HL-60/S4 (cell line): ENCODE results near the gene DES.

ENCODE experiments used
- in situ Hi-C: fragments of 300-500 bp; cut with MboI; formaldehyde crosslinking; loops from 2 replicates; pipeline ENCODE4 v1.14.3; 2022; ENCODE audit warnings: low sequenced_read_pairs

The DES gene

DNA sequence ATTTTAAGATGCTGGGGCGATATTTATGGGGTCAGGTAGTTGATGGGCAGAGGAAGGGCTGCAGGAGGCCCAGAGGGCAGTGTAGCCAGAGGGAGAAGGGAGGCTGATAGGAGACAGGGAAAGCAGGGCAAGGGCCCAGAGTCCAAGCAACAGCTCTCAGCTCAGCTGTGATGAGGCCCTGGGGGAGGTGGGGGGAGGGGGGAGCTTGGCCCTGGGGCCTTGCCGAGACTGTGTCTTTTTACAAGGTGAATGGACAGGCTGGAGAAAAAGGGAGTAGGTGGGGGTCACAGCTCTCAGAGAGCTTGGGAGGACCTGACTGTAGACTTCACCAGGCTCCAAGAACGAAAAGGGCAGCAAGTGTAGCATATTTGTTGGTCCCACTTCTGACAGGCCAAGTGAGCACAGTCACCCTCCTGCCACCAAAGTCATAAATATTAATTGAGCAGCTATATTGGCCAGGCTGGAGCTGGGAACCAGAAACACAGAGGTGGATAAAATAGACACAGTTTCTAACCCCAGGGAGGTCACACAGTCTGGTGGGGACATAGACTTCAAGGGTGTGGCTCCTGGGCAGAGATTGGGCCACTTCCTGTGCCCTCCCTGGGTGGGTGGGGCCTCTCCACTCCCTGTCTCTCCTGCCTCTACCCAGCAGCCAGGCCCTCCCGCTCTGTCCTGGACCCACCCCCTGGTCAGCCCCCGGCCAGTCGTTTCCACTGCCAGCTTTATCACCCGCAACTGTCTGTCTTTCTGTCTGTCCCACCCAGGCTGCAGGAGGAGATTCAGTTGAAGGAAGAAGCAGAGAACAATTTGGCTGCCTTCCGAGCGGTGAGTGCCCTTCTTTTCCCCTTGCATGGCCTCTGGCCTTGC is 1.4 kb downstream of the DES start:
- in situ Hi-C loops: no loop called here

DNA sequence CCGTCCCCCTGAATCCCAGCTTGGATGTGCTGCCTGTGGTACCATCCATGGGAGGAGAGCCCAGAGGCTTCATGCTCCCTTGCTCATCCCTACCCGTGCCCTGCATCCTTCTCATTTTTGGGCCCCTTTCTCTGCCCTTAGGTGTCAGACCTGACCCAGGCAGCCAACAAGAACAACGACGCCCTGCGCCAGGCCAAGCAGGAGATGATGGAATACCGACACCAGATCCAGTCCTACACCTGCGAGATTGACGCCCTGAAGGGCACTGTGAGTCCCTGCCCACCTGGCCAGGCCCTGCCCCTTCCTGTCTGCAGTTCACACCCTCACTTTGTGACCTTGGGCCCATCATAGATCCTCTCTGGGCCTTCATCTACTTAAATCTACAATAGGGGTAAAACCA is 2.5 kb downstream of the DES start:
- in situ Hi-C loops: no loop called here

DNA sequence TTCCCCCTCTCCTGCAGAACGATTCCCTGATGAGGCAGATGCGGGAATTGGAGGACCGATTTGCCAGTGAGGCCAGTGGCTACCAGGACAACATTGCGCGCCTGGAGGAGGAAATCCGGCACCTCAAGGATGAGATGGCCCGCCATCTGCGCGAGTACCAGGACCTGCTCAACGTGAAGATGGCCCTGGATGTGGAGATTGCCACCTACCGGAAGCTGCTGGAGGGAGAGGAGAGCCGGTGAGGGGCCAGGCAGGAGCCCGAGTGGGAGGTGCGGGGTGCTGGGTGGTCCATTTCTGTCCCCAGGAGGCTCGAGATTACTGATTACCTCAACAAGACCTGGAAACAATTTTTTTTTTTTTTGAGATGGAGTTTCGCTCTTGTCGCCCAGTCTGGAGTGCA is 3.1 kb downstream of the DES start:
- in situ Hi-C loops: no loop called here

DNA sequence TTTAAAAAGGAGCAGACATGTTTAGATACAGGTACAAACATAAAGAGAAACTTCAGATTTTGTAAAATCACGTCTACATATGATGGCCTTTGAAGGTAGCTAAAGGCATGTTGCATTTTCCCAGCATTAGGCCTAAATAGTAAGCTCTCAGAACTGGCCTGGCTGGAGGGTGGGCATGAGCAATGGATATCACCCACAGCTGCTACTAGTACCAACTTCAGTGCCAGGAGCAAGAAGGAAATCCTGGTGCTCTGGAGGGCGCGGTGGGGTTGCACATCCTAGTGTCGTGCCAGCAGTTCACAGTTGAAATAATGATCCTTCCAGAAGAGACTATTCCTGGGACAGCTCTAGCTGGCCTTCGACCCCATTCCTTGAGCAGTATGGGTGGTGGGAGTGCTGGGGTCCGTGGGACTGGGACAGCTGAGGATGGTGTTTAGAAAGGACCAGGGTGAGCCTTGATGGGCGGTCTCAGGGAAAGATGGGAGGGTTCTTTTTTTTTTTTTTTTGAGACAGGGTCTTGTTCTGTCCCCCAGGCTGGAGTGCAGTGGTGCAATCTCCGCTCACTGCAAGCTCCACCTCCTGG is 4.9 kb downstream of the DES start:
- in situ Hi-C loops: no loop called here

DNA sequence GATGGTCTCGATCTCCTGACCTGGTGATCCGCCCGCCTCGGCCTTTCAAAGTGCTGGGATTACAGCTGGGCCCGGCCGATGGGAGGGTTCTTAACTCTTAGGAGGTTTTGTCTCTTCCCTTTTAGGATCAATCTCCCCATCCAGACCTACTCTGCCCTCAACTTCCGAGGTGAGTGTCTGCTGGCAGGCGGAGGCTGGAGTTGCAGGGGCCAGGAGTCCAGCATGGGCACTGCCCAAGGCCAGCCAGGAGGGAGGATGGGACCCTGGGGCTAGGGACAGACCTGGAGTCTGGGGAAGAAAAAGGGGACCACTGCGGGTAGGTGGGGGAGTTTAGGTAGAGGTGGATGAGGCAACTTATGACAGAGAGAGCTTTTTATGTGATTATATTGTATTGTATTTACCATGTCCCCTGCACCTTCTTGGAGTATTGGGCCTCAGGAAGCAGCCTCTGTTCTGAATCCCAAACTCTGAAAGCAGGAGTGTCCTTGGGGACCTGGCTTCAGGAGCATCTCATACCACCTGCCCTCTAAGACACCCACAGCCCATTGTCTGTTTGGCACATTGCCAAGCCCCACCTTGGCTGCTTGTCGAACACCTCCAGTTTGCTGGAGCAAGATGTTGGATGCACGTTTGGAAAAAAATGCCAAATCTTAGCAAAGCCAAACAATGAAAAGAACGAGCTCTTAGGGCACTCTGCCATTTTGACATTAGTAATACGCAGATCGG is 5.6 kb downstream of the DES start:
- in situ Hi-C loops: no loop called here

DNA sequence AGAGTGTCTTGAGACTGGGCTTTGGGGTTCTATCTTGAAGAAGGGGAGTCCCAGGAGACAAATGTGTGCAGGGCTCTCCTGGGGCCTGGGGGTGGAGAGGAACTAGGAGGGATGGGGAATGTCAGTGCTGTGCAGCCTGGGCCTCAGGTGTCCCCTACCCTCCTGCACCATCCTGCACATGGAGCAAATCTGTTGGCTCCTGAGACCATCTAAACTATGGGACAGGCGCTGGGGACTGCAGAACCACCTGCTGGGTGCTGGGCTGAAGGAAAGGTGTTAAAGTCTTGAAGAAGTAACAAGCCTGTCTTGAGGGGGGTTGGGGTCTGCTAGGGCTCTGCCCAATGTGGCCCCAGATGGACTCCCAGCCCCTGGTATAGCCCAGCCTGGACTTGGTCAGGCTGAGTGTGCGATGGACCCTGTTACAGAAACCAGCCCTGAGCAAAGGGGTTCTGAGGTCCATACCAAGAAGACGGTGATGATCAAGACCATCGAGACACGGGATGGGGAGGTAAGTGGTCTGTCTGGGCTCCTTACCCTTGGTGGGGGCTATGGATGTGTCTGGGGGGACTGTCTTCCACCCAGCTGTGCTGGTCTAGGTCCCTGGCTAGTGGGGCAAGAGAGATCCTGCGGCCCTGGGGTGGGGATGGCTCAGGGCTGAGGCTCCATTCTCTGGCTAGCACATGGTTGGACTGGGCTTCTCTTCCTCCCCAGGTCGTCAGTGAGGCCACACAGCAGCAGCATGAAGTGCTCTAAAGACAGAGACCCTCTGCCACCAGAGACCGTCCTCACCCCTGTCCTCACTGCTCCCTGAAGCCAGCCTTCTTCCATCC is 7.3 kb downstream of the DES start:
- in situ Hi-C loops: no loop called here

DNA sequence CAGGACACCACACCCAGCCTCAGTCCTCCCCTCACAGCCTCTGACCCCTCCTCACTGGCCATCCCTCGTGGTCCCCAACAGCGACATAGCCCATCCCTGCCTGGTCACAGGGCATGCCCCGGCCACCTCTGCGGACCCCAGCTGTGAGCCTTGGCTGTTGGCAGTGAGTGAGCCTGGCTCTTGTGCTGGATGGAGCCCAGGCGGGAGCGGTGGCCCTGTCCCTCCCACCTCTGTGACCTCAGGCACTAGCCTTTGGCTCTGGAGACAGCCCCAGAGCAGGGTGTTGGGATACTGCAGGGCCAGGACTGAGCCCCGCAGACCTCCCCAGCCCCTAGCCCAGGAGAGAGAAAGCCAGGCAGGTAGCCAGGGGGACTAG is 7.9 kb downstream of the DES start:
- in situ Hi-C loops: no loop called here

DNA sequence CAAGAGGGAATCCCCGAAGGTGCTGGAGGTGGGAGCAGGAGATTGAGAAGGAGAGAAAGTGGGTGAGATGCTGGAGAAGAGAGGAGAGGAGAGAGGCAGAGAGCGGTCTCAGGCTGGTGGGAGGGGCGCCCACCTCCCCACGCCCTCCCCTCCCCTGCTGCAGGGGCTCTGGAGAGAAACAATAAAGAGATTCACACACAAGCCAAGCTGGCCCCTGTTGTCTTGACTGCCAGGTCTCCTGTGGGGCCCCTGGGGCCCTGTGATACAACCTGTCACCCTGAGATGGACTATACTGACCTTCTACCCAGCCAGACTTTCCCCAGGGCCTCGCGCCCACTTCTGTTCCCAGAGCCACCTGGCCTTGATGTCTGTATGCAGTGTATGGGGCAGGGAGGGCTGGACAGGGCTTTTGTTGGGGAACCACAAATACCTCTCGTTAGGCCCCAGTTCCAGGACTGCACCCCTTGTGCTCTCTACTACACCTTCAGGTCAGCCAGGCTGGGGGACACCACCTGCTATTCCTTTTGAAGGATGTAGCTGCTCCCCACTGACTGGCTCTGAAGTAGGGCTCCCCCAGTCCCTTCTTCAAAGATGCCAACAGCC is 8.5 kb downstream of the DES start:
- in situ Hi-C loops: no loop called here

DNA sequence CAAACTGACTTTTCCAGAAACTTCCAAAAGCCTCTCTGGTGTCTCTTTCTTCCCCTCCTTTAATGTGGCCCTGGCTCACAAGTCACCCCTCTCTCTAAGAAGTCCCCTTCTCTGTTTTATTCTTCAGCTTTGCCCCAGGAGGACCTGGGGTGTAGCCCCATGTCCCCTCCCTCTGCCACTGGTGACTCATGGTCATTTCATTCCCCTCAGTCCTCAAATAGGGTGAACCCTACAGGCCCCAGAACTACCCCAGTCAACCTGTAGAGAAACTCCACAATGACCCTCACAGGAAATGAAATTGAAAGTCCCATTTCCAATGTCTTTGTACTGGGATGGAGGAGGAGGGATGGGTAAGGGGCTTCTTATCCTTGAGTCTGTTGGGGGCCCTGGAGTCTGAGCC is 10.3 kb downstream of the DES start:
- in situ Hi-C loops: no loop called here

DNA sequence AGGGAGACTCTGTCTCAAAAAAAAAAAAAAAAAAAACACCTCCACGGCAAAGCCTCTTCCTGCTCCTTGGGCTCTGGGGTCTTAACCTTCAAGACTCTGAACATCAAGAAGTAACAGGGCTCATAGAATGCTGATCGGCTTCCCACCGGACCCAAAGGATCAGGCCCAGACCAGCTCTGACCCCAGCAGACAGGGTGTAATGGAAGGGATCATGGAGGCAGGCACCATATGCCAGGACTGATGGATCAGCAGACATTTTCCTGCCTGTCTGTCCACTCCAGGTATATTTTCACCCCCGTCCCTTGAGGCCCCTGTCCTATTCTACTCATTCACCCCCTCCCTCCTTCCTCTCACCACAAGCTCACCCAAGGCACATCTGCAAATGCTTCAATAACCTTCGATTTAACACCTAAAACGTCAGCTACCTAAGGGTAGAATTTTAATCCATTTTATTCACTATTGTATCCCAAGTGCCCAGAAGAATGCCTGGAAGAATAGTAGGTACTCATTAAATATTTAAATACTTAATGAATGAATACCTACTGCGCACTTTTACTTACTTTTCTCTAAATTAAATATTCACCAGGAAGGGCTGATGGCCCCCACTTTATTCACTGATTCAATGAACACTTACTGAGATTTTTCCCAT is 11.9 kb downstream of the DES start:
- in situ Hi-C loops: no loop called here

DNA sequence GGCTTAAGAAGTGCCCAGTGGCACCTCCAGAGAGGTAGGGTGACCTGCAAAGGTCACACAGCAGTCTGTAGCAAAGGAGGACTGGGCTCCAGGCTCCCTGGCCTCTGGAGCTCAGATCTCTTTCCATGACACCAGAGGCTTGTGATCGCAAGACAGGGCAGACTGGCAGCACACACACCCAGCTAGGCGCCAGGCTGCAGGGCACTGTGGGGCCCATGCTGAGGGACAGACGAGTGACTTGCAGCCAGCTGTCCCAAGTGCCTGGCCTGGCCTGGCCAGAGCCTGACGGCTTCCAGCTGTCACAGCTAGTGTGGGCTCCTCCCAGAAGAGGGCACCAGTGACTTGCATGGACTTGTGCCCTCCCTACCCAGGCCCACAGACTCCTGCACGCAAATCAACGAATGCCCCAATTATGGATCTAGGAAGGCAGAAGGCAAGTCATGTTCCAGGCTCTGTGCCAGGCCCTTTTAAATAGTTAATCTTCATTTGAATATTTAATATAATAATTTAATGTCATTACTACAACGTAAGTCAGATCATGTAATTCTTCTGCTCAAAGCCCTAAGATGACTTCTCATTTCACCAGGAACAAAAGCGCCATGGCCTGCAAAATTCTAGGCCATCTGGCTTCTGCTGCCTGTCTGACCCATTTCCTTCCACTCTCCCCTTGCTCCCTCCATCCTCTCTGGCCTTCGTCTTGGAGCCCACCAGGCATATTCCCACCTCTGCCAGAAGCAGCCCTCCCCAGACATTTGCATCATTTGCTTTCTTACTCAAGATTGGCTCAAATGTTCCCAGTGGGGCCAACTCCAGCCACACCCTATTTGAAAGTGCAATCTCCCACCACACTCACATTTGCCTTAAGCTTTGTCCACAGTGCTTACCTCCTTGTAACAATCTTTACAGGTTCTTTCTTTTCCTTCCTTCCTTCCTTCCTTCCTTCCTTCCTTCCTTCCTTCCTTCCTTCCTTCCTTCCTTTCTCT is 12.7 kb downstream of the DES start:
- in situ Hi-C loops: no loop called here

DNA sequence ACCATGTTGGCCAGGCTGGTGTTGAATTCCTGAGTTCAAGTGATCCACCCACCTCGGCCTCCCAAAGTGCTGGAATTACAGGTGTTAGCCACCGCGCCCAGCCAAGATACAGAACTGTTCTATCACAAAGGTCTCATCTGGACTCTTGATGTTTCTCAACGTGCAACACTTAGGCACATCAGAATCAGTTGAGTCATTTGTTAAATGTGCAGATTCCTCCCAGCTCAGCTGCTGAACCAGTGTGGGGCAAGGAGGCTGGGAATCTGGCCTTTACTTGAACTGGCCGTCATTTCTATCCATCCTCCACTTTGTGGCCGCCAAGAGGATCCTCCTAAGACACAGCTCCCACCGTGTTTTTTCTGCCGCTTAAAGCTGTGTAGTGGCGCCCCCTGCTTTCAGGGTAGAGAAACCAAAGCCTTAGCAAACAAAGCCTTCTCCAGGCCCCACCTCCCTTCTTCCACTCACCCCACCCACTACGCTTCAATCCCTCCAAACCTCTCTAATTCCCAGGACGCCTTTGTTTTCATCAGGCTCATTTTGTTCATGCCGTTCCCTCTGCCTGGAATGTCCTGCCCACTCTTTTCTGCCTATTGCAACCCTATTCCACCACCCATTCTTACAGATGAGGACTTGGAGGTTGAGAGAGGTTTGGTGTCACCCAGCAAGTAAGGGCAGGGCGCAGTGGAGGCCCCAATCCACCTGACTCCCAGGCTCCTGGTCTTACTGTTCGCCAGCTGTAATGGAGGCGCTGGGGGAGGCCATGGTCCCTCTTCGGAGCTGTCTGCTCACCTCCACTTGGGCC is 15.7 kb downstream of the DES start:
- in situ Hi-C loops: no loop called here

DNA sequence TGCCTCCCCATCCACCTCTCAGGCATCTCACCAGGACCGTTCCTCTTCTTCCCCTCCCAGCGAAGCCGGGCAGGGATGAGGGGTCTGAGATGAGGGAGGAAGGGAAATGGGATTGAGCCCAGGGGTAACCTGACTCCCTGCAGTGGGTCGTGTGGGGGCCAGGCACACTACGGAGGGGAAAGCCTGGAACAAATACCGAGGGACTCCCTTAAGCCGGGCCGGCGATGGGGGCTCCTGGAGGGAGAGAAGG is 16.2 kb downstream of the DES start:
- in situ Hi-C loops: no loop called here

DNA sequence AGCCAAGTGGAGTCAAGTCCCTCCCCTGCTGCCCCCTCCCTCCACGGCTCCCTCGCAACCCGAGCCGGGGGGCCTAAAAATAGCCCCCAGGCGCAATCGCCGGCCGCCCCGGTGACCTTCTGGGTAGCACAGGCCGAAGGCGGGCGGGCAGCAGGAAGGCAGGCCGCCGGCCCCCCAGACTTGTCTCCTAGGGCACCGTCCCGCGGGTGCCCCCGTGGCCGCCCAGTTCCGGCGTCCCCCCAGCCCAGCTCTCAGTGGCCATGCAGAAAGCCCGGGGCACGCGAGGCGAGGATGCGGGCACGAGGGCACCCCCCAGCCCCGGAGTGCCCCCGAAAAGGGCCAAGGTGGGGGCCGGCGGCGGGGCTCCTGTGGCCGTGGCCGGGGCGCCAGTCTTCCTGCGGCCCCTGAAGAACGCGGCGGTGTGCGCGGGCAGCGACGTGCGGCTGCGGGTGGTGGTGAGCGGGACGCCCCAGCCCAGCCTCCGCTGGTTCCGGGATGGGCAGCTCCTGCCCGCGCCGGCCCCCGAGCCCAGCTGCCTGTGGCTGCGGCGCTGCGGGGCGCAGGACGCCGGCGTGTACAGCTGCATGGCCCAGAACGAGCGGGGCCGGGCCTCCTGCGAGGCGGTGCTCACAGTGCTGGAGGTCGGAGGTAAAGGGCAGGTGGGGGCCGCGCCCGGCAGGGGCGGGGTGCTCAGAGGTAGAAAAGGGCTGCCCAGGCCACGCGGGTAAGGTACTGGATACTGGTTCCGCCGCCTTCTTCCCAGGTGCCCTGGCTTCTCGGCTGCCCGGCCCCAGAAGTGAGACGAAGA is 16.7 kb downstream of the DES start, which contains the start of gene SPEG:
Gene SPEG, plus strand, starts transcription at position 126 of the 808 bp plus-strand sequence. Its CDS starts 135 bp downstream, at position 261.
- in situ Hi-C loops: no loop called here

DNA sequence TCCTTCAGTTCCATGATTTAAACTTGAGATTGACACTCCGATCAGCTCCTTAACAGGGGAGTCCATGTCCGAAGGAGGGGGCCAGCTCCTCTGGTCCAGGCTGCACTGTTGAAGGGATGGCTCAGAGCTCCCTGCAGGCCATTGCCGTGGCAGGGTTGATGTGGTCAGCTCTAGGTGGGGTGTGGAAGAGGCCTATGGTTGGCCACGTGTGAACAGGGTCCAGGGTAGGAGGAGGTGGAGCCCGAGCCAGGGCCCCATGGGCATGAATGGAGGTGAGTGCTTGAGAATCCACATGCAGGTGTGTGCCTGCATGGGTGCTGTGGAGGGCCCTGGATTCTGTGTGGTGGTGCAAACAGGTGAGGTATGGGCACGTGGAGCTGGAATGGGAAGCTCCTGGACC is 17.5 kb downstream of the DES start:
- in situ Hi-C loops: no loop called here

DNA sequence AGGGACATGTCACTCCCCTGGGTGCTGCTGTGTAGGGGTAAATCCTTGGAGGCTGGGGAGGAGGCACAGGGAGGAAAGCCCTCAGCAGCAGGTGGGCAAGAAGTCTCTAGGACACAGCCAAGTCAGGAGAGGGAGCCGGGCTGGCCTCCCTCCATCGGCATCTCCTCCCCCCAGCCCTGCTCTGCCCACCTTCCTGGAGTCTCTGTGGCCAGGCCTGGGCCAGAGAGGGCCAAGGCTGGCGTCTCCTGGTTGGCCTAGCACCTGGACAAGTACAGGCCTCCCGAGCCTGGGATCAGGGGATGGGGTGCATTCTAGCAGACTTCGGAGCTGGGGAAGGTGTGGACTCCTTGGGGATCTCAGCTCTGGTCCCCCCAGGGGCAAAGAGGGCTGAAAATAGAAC is 18.3 kb downstream of the DES start:
- in situ Hi-C loops: no loop called here

DNA sequence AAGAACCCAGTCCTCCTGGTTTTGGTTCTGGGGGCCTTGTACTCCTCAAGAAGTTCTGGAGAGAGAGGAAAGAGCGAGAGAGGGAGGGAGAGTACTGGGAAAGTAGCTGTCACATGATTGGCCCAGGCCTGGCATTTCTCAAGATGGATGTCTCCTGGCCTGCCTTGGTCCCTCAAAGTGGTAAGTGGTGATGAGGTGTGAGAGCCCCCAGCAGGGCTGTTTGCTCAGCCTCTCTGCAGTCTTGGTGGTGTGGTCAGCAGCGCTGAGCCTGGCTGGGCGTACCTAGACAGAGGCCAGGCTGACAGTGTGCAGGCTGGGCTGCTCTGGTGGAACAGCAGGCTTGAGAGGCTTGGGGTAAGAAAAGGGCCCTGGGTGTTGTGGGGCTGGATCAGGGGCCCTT is 19.0 kb downstream of the DES start:
- in situ Hi-C loops: no loop called here
